Retina (tissue), 1 donor: ENCODE measurements around the gene THRSP.

Experiments used
- DNase-seq: peaks from one replicate; pipeline ENCODE4 v3.0.0-alpha.2; 2016

Gene THRSP

GRCh38 chr11:78100261-78100660, 36.6 kb downstream of the THRSP start:
- no peak for DNase-seq

GRCh38 chr11:78100676-78101472, 37.2 kb downstream of the THRSP start:
- no peak for DNase-seq

- peak; percentile 16 for DNase-seq
Measured at GRCh38 chr11:78109081-78110015, 45.7 kb downstream of the THRSP start.

- DNase-seq: no peak
Measured at GRCh38 chr11:78110351-78110750, 46.7 kb downstream of the THRSP start.

- no peak for DNase-seq
Measured at GRCh38 chr11:78110830-78111229, 47.2 kb downstream of the THRSP start.

- no peak for DNase-seq
Measured at GRCh38 chr11:78111298-78111697, 47.6 kb downstream of the THRSP start.

GRCh38 chr11:78112582-78113275, 49.1 kb downstream of the THRSP start:
- DNase-seq: no peak
